ENCODE data around the gene BEGAIN.

GRCh38 chr14:100618318-100618693, 31.1 kb upstream of the BEGAIN start:
- no peak for TF ChIP-seq CTCF (IDR thresholded peaks at IDR 0.05 in 2 of 3, conservative IDR thresholded peaks at IDR 0.05 in 1 of 3; ENCODE audit: insufficient read depth in 2 of 3, low read depth in 1 of 3, low read length in 3 of 3)
- no peak for TF ChIP-seq ATF3 (IDR thresholded peaks at IDR 0.05)
- TF ChIP-seq ATF3 (CRISPR knock-in tag; conservative IDR thresholded peaks at IDR 0.05), result no peak
- no peak for TF ChIP-seq TEAD4 (IDR thresholded peaks at IDR 0.05; ENCODE audit: low read length)
- no peak for TF ChIP-seq TEAD4 (CRISPR knock-in tag; IDR thresholded peaks at IDR 0.05; ENCODE audit: borderline replicate concordance)
- TF ChIP-seq FOSL1 (tag; conservative IDR thresholded peaks at IDR 0.05), result no peak
- TF ChIP-seq POLR2AphosphoS5 (IDR thresholded peaks at IDR 0.05; ENCODE audit: control insufficient read depth, insufficient read depth, low read depth, low read length), result no peak
- TF ChIP-seq ZNF586 (CRISPR knock-in tag; conservative IDR thresholded peaks at IDR 0.05), result no peak
- TF ChIP-seq POLR2A (conservative IDR thresholded peaks at IDR 0.05), result no peak
- no peak for TF ChIP-seq EHMT2 (IDR thresholded peaks at IDR 0.05)
- TF ChIP-seq EGR1 (conservative IDR thresholded peaks at IDR 0.05), result no peak

Data from K562 (cell line).